HEK293 (cell line): ENCODE results near the gene PDZRN3.

ENCODE experiments used
- CTCF ChIA-PET: fragments of 350-600 bp; formaldehyde crosslinking; extraction: SDS; loops from one replicate; lab custom pipeline; 2021; ENCODE audit warnings: antibody characterized with exemption; lab: Yijun Ruan, JAX
- POLR2A ChIA-PET: fragments of 300-600 bp; formaldehyde crosslinking; extraction: SDS; loops from one replicate; lab custom pipeline; 2020; ENCODE audit warnings: antibody characterized with exemption, inconsistent platforms; lab: Yijun Ruan, JAX
- H3K27ac ChIP-seq: fragments of 200-500 bp; sonication (Bioruptor generic); 2 replicates; pipeline ENCODE4 v1.5.1; 2014; ENCODE audit warnings: low read depth, low read length, control low read depth, inconsistent platforms; ENCODE audit errors: extremely low read depth
- H3K36me3 ChIP-seq, 2 experiments: fragments of 200-500 bp in 1 of 2; sonication (Bioruptor generic) in 1 of 2; 1 replicate in 1 of 2; 2 replicates in 1 of 2; pipeline ENCODE4 v1.5.1; 2014 to 2017; ENCODE audit warnings: inconsistent platforms in 2 of 2, low read length in 2 of 2; ENCODE audit not compliant: control insufficient read depth in 2 of 2, insufficient read depth in 1 of 2
- H3K4me1 ChIP-seq: fragments of 200-500 bp; sonication (Bioruptor generic); 2 replicates; pipeline ENCODE4 v1.5.1; 2014; ENCODE audit warnings: mild to moderate bottlenecking, low read length, inconsistent platforms; ENCODE audit not compliant: control insufficient read depth, insufficient read depth
- H3K4me3 ChIP-seq: 2 replicates; pipeline ENCODE4 v1.5.1; 2011; ENCODE audit warnings: low read depth, mild to moderate bottlenecking, control low read depth, low read length, moderate library complexity
- H3K9me3 ChIP-seq: fragments of 200-500 bp; sonication (Bioruptor generic); 2 replicates; pipeline ENCODE4 v1.5.1; 2014; ENCODE audit warnings: low read depth, low read length, inconsistent platforms; ENCODE audit not compliant: control insufficient read depth, insufficient read depth
- BCL11B ChIP-seq: fragments of 450-650 bp; formaldehyde crosslinking; IDR thresholded peaks from 2 replicates; pipeline ENCODE4 v1.5.1; 2016; ENCODE audit warnings: low read depth, missing biosample characterization, missing genetic modification characterization
- HOXC10 ChIP-seq: sonication (generic); formaldehyde crosslinking; IDR thresholded peaks from 2 replicates; pipeline ENCODE4 v1.8.1; 2023; ENCODE audit warnings: mild to moderate bottlenecking, missing genetic modification reagents
- MEIS1 ChIP-seq: sonication (generic); formaldehyde crosslinking; IDR thresholded peaks from 2 replicates; pipeline ENCODE4 v1.8.1; 2022; ENCODE audit warnings: missing genetic modification reagents, mild to moderate bottlenecking, borderline replicate concordance
- MZF1 ChIP-seq: fragments of 450-650 bp; formaldehyde crosslinking; IDR thresholded peaks from 2 replicates; pipeline ENCODE4 v1.5.1; 2017; ENCODE audit warnings: missing biosample characterization, missing genetic modification characterization, borderline replicate concordance
- PRDM10 ChIP-seq: fragments of 450-650 bp; formaldehyde crosslinking; IDR thresholded peaks from 2 replicates; pipeline ENCODE4 v1.5.1; 2016; ENCODE audit warnings: missing biosample characterization, missing genetic modification characterization
- SP2 ChIP-seq: fragments of 450-650 bp; formaldehyde crosslinking; IDR thresholded peaks from 2 replicates; pipeline ENCODE4 v1.5.1; 2016; ENCODE audit warnings: missing biosample characterization, missing genetic modification characterization
- TCF7L2 ChIP-seq: IDR thresholded peaks from 2 replicates; pipeline ENCODE4 v1.6.1; 2011; ENCODE audit warnings: low read depth, mild to moderate bottlenecking, inconsistent platforms, low read length, moderate library complexity, borderline replicate concordance
- TRIM28 ChIP-seq: IDR thresholded peaks from 2 replicates; pipeline ENCODE4 v1.6.1; 2011; ENCODE audit warnings: low read length, control low read depth, borderline replicate concordance
- WT1 ChIP-seq: fragments of 450-650 bp; formaldehyde crosslinking; IDR thresholded peaks from 2 replicates; pipeline ENCODE4 v1.5.1; 2016; ENCODE audit warnings: missing biosample characterization, missing genetic modification characterization
- ZBTB20 ChIP-seq: fragments of 450-650 bp; formaldehyde crosslinking; IDR thresholded peaks from 2 replicates; pipeline ENCODE4 v1.5.1; 2016; ENCODE audit warnings: missing biosample characterization, missing genetic modification characterization
- ZBTB44 ChIP-seq: fragments of 450-650 bp; IDR thresholded peaks from 2 replicates; pipeline ENCODE4 v1.5.1; 2018; ENCODE audit warnings: missing biosample characterization, mild to moderate bottlenecking, missing genetic modification characterization
- ZNF155 ChIP-seq: fragments of 450-650 bp; formaldehyde crosslinking; IDR thresholded peaks from 2 replicates; pipeline ENCODE4 v1.5.1; 2016; ENCODE audit warnings: missing biosample characterization, missing genetic modification characterization
- ZNF19 ChIP-seq: fragments of 450-650 bp; formaldehyde crosslinking; IDR thresholded peaks from 2 replicates; pipeline ENCODE4; 2016; ENCODE audit warnings: missing biosample characterization, missing genetic modification characterization, low read depth
- ZNF23 ChIP-seq: fragments of 450-650 bp; formaldehyde crosslinking; IDR thresholded peaks from 2 replicates; pipeline ENCODE4 v1.5.1; 2016; ENCODE audit warnings: missing biosample characterization, missing genetic modification characterization, borderline replicate concordance
- ZNF266 ChIP-seq: fragments of 450-650 bp; formaldehyde crosslinking; IDR thresholded peaks from 2 replicates; pipeline ENCODE4 v1.5.1; 2016; ENCODE audit warnings: missing biosample characterization, missing genetic modification characterization, low read depth
- ZNF37A ChIP-seq: fragments of 450-650 bp; IDR thresholded peaks from 2 replicates; pipeline ENCODE4 v1.5.1; 2018; ENCODE audit warnings: missing biosample characterization, missing genetic modification characterization
- ZNF514 ChIP-seq: fragments of 450-650 bp; formaldehyde crosslinking; IDR thresholded peaks from 2 replicates; pipeline ENCODE4 v1.5.1; 2016; ENCODE audit warnings: missing biosample characterization, missing genetic modification characterization
- ZNF596 ChIP-seq: fragments of 450-650 bp; IDR thresholded peaks from 2 replicates; pipeline ENCODE4 v1.5.0; 2018; ENCODE audit warnings: missing biosample characterization, mild to moderate bottlenecking, missing genetic modification characterization, moderate library complexity
- ZNF768 ChIP-seq: fragments of 450-650 bp; formaldehyde crosslinking; IDR thresholded peaks from 2 replicates; pipeline ENCODE4 v1.5.1; 2018; ENCODE audit warnings: missing biosample characterization, mild to moderate bottlenecking, missing genetic modification characterization
- ZNF837 ChIP-seq: fragments of 450-650 bp; formaldehyde crosslinking; IDR thresholded peaks from 2 replicates; pipeline ENCODE4 v1.5.1; 2016; ENCODE audit warnings: missing biosample characterization, missing genetic modification characterization
- TF ChIP-seq, protein P1 (sequence below): fragments of 450-650 bp; formaldehyde crosslinking; IDR thresholded peaks from 2 replicates; pipeline ENCODE4 v1.5.1; 2016; ENCODE audit warnings: missing biosample characterization, missing genetic modification characterization
- TF ChIP-seq, protein P2 (sequence below): fragments of 450-650 bp; formaldehyde crosslinking; IDR thresholded peaks from 2 replicates; pipeline ENCODE4 v1.5.1; 2016; ENCODE audit warnings: missing biosample characterization, missing genetic modification characterization

PDZRN3 gene

GRCh38 chr3:73451301-73451944 is 173.3 kb downstream of the PDZRN3 start:
- H3K27ac ChIP-seq: no peak overlapping the region
- H3K4me3 ChIP-seq: no peak overlapping the region
- CTCF ChIA-PET: interaction anchor here (1.0 to 1.4 kb wide), 2 partner anchors 52 to 56 kb away, joined by 4 read pairs; no protein-coding TSS in a partner anchor
- H3K4me1 ChIP-seq: no peaks in the 10 kb centered on the region
- no peak for TF ChIP-seq ZNF596 (tag by site-specific recombination)
- TF ChIP-seq TCF7L2: no peak
- TF ChIP-seq ZBTB20: no peak
- TF ChIP-seq ZNF37A (tag by site-specific recombination): no peak
- TF ChIP-seq, protein P1, sequence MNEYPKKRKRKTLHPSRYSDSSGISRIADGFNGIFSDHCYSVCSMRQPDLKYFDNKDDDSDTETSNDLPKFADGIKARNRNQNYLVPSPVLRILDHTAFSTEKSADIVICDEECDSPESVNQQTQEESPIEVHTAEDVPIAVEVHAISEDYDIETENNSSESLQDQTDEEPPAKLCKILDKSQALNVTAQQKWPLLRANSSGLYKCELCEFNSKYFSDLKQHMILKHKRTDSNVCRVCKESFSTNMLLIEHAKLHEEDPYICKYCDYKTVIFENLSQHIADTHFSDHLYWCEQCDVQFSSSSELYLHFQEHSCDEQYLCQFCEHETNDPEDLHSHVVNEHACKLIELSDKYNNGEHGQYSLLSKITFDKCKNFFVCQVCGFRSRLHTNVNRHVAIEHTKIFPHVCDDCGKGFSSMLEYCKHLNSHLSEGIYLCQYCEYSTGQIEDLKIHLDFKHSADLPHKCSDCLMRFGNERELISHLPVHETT: no peak
- TF ChIP-seq ZNF19 (tag by site-specific recombination): no peak
- no peak for TF ChIP-seq PRDM10
- TF ChIP-seq ZNF23 (tag by site-specific recombination): no peak
- TF ChIP-seq HOXC10 (CRISPR knock-in tag): no peak
- no peak for TF ChIP-seq SP2 (tag by site-specific recombination)
- no peak for TF ChIP-seq BCL11B (tag by site-specific recombination)
- TF ChIP-seq MZF1 (tag by site-specific recombination): no peak
- TF ChIP-seq MEIS1: no peak
- no peak for TF ChIP-seq ZBTB44
- TF ChIP-seq ZNF768 (tag by site-specific recombination): no peak
- TF ChIP-seq ZNF266 (tag by site-specific recombination): no peak
- TF ChIP-seq TRIM28: no peak
- TF ChIP-seq ZNF837: no peak
- no peak for TF ChIP-seq ZNF514 (tag by site-specific recombination)
- POLR2A ChIA-PET: no interaction called here
- H3K36me3 ChIP-seq: no peaks in the 10 kb centered on the region
- no peaks in the 10 kb centered on the region for H3K9me3 ChIP-seq

- Histone ChIP-seq H3K4me3 (no peak overlapping the region), H3K4me1 (no peaks in the 10 kb centered on the region), H3K36me3 (no peaks in the 10 kb centered on the region), H3K27ac (no peak overlapping the region), H3K9me3 (no peaks in the 10 kb centered on the region)
- TF ChIP-seq ZNF155 (tag by site-specific recombination): no peak
- no peak for TF ChIP-seq BCL11B (tag by site-specific recombination)
- TF ChIP-seq WT1: no peak
- TF ChIP-seq, protein P2, sequence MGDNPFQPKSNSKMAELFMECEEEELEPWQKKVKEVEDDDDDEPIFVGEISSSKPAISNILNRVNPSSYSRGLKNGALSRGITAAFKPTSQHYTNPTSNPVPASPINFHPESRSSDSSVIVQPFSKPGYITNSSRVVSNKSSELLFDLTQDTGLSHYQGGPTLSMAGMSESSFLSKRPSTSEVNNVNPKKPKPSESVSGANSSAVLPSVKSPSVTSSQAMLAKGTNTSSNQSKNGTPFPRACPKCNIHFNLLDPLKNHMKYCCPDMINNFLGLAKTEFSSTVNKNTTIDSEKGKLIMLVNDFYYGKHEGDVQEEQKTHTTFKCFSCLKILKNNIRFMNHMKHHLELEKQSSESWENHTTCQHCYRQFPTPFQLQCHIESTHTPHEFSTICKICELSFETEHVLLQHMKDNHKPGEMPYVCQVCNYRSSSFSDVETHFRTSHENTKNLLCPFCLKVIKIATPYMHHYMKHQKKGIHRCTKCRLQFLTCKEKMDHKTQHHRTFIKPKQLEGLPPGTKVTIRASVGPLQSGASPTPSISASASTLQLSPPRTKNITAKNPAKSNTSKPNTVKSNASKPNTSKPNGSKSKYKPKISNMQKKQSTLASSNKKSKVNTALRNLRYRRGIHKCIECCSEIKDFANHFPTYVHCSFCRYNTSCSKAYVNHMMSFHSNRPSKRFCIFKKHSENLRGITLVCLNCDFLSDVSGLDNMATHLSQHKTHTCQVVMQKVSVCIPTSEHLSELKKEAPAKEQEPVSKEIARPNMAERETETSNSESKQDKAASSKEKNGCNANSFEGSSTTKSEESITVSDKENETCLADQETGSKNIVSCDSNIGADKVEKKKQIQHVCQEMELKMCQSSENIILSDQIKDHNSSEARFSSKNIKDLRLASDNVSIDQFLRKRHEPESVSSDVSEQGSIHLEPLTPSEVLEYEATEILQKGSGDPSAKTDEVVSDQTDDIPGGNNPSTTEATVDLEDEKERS: no peak
- ChIA-PET CTCF (no interaction called here), POLR2A (no interaction called here)
Observed at GRCh38 chr3:73449774-73450173, 175.0 kb downstream of the PDZRN3 start.
